ENCODE data around the gene COX15.
A peak's percentile ranks its signal among the peaks of the same experiment; 100 is the strongest.
"Not testable (repeated sequence)": the region's sequence is repeated elsewhere in the genome, so short reads cannot be mapped to it uniquely, and the experiment has no call there.

The COX15 gene

DNA sequence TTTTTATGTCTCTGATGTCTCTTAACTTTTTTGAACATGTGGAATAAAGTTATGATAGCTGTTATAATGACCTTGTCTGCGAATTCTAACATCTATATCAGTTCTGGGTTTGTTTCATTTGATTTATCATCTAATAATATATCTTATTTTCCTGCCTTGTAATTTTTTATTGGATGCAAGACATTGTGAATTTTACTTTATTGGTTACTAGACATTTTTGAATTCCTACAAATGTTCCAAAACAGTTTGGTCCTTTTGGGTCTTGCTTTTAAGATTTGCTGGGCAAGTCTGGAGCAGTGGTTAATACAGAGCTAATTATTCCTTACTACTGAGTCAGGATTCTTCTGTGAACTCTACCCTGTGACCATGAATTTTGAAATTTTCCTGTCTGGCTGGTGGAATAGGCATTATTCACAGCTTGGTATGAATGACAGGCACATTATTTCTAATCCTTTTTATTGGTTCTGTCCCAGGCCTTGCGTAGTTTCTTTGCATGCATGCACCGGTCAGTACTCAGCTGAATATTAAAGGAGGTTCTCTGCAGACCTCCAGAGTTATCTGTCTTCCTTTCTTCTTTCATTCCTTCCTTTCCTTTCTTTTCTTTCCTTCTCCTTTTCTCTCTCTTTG, 9.1 kb upstream of the COX15 start:
- no peak for DNase-seq (ENCODE audit: low spot score)

DNA sequence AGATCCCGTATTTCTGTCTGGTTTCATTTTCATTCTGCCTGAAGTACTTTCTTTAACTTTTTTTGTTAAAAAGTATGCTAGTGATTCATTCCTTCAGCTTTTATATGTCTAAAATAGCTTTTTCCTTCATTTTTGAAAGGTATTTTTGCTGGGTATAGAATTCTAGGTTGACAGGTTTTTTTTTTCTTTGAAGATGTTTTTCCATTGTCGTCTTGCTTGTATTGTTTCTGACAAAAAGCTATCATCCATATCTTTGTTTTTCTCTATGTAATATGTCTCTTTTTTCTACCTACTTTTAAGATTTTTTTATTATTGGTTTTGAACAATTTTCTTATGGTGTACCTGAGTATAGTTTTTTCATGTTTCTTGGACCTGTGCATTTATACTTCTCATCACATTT, 8.3 kb upstream of the COX15 start:
- no peak for DNase-seq (ENCODE audit: low spot score)

- not testable (repeated sequence) for DNase-seq (ENCODE audit: low spot score)
Observed at GRCh38 chr10:99734111-99734510, 2.2 kb upstream of the COX15 start.

- no peak for DNase-seq (ENCODE audit: low spot score)
Observed at GRCh38 chr10:99733366-99733765, 1.4 kb upstream of the COX15 start.

DNA sequence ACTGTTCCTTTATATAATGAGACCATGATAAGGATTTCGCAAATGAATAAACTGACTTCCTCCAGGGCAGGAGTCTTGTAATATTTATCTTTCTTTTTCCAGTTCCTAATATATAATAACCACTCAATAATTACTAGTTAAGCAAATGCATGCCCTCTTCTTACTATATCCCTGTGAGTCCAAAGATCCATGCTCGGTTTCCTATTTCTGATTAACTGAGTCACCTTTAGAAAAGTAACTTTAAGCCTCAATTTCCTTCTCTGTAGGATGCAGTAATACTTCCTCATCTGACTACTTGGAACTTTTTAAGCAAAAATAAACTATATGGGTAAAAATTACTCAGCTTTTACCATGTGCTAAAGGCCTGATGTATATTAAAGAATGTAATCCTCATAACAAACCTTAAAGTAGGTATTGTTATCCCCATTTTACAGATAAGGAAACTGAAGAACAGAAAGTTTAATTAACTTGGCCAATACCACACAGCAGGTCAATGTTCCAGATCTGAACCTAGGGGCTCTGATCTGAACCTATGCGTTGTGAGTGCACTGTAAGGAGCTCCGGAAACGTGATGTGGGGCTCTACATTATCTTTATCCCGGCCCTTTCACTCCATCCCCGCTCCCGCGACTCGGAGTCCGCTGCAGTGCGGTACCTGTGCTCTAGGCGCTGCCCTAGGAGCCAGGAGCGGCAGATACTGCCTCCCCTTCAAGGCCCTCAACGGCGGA, 458 bp downstream of the COX15 start:
- no peak for DNase-seq (ENCODE audit: low spot score)

DNA sequence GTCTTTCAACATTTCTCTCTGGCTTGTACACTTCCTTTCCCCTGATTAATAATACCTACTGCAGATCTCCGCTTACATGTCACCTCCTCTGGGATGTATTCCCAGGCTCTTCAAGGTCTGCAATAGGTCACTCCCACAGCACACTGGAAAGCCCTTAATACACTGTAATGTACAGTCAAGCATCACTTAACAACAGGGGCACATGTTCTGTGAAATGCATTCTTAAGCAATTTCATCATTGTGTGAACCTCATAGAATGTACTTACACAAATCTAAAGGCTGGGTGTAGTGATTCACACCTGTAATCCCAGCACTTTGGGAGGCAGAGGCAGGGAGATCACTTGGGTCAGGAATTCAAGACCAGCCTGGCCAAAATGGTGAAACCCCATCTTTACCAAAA, 1.9 kb downstream of the COX15 start:
- DNase-seq (ENCODE audit: low spot score) = no peak

DNA sequence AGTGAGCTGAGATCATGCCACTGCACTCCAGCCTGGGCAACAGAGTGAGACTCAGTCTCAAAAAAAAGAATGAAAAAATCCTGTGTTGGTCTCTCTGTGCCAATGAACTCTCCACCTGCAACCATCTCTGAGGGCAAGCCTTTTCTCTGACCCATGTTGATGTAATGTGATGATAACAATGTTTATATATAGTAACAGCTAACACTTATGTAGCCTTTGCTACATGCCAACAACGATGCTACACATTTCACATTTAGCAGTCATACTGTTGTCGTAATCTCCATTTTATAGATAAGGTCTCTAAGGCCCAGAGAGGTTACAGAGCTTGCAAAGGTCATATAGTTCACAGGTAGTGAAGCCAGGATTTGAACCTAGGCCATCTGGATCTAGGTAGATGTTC, 11.5 kb downstream of the COX15 start:
- DNase-seq (ENCODE audit: low spot score) = no peak

DNA sequence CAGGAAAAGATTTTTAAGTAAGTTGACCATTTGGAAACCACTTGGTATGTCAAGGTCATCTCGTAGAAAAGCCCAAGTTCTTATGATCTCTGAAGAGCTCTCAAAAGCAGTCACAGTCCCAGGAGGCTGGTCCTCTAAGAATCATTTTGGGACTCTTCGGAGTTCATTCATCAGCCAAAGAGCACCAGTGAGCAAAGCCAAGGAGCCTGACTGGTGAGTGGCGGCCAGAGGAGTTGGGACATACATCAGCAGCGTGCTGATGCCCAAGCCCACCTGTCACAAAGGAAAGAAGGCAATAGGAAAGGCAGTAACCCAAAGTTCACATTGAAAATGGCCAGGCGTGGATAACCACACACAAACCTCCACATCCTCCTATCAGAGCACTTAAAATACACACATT, 17.5 kb downstream of the COX15 start:
- DNase-seq (ENCODE audit: low spot score) = no peak

DNA sequence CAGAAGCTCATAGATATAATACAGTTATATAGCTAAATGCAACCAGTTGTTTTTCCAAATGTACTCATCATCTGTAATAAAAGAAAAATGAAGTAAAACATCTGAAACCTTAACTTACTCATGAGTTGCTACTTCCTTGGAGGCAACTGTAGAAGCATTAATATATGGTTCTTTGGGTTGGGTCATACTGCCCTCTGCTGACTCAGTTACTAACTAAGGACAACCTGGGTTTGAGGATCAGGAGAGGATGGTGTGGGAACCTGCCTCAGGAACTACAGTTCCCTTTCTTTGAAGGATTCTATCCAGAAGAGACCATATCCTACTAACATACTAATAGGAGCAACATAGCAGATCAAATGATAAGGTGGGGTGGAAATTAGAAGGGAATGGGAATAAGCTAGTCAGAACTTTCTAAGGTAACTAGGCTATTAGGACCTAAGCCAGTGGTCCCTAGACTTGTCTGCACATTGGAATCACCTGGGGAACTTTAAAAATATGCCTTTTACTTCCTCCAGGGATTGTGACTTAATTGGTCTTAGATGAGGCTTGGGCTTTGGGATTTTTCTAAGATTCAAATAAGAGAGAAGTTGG, 20.7 kb downstream of the COX15 start:
- DNase-seq (ENCODE audit: low spot score) = peak; percentile 27

GRCh38 chr10:99709480-99710229, 22.3 kb downstream of the COX15 start:
- no peak for DNase-seq (ENCODE audit: low spot score)

GRCh38 chr10:99708428-99709012, 23.4 kb downstream of the COX15 start:
- DNase-seq (ENCODE audit: low spot score) = no peak

DNA sequence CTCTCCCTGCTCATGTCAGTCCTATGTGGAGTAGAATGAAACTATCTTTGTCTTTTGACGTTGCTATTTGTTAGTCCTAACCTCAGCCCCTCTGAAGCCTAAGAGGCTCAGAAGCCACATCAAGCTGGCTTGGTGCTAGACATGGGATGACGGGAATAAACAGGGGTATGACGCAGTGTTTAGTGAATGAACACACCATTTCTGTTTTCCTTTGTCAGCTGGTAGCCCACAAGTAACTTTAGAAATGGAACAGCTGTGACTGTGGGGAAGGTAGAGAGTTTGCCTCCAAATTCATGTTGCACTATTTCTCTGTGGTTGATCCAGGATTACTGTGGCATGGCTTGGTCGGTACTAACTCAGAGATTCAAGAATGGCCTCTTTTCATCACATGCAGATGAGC, 31.3 kb downstream of the COX15 start:
- no peak for DNase-seq (ENCODE audit: low spot score)

DNA sequence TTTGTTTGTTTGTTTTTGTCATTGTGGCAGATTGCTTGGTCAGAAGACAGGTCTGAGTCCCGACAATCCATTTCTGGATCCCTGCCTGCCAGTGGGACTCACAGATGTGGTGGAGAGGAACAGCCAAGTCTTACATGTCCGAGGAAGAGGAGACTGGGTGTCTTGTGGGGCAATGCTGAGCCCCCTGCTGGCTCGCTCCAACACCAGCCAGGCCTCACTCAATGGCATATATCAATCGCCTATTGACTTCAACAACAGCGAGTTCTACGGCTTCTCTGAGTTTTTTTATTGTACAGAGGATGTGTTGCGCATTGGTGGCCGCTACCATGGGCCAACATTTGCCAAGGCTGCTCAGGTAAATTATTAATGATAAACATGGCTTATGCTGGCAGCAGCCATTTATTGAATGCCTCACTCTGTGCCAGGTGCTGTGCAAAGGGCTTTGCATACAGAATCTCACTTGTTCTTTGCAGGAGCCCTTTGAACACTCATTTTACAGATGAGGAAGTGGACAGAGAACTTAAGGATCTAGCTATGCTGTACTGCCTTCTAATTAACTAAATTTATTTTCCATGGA, 33.3 kb downstream of the COX15 start:
- no peak for DNase-seq (ENCODE audit: low spot score)

GRCh38 chr10:99695761-99696160, 36.2 kb downstream of the COX15 start:
- DNase-seq (ENCODE audit: low spot score) = no peak

- DNase-seq (ENCODE audit: low spot score) = no peak
Observed at GRCh38 chr10:99693933-99694583, 37.9 kb downstream of the COX15 start.

DNA sequence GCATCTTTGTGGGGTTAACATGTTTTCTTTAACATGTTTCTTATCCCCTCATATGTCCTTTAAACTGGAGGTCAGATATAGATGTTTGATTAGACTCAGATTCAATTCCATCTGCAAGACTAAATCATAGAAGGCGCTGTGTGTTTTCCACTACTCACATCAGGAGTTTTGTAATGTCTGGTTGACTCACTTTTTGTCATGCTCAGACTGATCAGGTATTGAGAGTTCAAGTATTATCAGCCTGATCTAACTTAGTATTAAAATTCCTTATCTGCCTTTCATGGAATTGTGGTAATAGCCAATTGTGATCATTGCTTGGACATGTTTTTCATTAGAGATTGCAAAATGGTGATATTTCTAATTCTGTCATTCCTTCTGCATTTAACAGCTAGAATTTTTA, 42.5 kb downstream of the COX15 start:
- no peak for DNase-seq (ENCODE audit: low spot score)

- DNase-seq (ENCODE audit: low spot score) = no peak
Observed at GRCh38 chr10:99685597-99685967, 46.3 kb downstream of the COX15 start.

GRCh38 chr10:99682752-99683151, 49.2 kb downstream of the COX15 start:
- no peak for DNase-seq (ENCODE audit: low spot score)

All from CD4-positive, alpha-beta T cell treated with Interleukin-15 for 4 hours (primary cell).